ENCODE results near the gene MSX1.

MSX1 gene

DNA sequence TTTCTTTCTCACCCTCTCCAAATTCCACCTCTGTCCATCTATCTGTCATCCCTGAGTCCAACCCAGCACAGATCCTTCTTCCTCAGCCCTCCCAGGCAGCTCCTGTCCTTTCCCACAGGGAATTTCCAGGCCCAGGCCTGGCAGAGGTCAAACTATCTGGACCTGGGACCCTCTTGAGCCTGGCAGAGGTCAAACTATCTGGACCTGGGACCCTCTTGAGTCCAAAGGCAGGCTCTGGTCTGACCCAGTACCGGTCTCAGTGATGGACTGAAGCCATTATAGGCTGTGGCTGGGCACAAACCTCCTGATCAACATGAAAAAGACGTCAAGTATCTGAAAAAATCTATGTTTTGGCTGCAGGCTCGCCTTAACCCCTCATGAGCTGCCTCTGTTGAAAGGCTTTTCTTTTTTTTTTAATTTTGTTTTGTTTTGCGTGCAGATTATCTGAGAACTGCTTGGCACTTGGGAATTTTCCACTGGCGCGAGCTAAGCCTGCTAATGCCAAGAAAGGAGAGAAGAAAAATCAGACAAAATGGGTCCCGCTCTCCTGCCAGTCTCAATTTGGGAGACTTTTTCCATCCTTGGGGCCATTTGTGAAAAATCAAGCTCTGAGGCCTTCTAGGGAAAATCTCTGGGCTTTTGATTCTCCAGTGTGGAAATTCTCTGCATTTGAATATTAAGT, 31.2 kb downstream of the MSX1 start:
- in situ Hi-C loops (cut with HindIII; ENCODE audit: low sequenced_read_pairs), result no loop called here
- TF ChIP-seq, protein P1, sequence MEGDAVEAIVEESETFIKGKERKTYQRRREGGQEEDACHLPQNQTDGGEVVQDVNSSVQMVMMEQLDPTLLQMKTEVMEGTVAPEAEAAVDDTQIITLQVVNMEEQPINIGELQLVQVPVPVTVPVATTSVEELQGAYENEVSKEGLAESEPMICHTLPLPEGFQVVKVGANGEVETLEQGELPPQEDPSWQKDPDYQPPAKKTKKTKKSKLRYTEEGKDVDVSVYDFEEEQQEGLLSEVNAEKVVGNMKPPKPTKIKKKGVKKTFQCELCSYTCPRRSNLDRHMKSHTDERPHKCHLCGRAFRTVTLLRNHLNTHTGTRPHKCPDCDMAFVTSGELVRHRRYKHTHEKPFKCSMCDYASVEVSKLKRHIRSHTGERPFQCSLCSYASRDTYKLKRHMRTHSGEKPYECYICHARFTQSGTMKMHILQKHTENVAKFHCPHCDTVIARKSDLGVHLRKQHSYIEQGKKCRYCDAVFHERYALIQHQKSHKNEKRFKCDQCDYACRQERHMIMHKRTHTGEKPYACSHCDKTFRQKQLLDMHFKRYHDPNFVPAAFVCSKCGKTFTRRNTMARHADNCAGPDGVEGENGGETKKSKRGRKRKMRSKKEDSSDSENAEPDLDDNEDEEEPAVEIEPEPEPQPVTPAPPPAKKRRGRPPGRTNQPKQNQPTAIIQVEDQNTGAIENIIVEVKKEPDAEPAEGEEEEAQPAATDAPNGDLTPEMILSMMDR (IDR thresholded peaks at IDR 0.05; ENCODE audit: low read depth, low read length), result no peak
- no peak overlapping the region for H3K4me3 ChIP-seq (ENCODE audit: low read depth, low read length)
- DNase-seq (ENCODE audit: low read depth, low spot score), result no peak

DNA sequence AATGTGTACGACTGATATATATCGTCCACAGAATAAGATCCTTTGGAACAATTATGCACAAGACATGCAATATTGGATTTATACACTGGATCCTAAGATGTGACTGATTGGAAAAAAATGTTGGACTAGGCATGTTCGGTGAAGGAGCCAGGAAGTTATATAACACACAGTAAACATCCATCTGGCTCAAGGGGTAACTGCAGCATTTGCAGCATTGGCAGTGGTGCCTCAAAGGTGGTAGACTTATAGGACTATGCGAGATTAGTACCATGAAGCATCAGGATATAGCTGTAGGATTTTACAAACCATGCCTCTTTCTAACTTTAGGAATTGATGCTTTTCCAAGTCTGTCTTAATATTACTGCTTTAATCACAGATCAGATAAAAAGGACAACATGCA, 34.3 kb downstream of the MSX1 start:
- in situ Hi-C loops (cut with HindIII; ENCODE audit: low sequenced_read_pairs), result no loop called here
- DNase-seq (ENCODE audit: low read depth, low spot score), result no peak
- H3K4me3 ChIP-seq (ENCODE audit: low read depth, low read length), result no peak overlapping the region
- TF ChIP-seq, protein P1 (IDR thresholded peaks at IDR 0.05; ENCODE audit: low read depth, low read length), result no peak

DNA sequence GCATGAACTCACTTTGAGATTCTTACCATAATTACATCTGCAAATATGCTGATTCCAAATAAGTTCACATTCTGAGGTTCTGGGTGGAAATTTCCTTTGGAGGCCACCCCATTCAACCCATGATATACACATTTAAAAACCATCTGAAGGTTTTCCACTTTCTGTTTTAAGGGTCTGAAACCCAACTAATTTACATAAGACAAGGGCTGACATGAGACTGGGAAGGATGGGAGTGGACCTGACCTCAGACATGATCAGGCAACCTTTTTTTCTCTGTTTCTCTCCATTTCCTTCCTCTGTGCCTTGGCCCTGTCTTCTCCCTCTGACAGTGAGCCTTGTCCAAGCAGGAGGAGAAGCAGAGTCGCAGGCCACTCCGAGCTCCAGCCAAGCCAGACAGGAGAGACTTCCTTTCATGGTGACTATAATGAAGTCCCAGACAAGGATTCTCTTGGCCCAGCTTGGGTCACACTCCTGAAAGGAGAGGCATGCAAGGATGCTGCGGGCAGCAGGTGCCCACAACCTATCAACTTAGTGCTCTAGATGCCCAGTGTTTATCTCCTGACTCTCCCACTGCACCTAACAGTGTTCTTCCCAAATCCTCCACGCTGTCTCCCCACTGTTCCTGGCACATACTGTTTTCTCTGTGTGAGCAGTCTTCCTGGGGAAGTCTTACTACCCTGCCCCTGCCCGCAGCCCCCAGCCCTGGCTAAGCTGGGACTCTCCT, 39.9 kb downstream of the MSX1 start:
- no peak overlapping the region for H3K4me3 ChIP-seq (ENCODE audit: low read depth, low read length)

DNA sequence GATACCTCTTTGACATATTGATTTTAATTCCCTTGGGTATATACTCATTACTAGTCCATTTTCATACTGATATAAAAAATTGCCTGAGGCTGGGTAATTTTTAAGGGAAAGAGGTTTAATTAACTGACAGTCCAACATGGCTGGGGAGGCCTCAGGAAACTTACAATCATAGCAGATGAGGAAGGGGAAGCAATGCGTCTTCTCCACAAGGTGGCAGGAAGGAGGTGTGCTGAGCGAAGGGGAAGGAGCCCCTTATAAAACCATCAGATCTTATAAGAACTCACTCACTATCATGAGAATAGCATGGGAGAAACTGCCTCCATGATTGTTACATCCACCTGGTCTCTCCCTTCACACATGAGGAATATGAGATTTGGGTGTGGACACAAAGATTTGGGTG, 42.4 kb downstream of the MSX1 start:
- no peak overlapping the region for H3K4me3 ChIP-seq (ENCODE audit: low read depth, low read length)
- DNase-seq (ENCODE audit: low read depth, low spot score), result no peak
- TF ChIP-seq, protein P1 (IDR thresholded peaks at IDR 0.05; ENCODE audit: low read depth, low read length), result no peak
- in situ Hi-C loops (cut with HindIII; ENCODE audit: low sequenced_read_pairs), result no loop called here

More for the DNA sequence above, 39.9 kb downstream of the MSX1 start:
- DNase-seq (ENCODE audit: low read depth, low spot score), result no peak
- TF ChIP-seq, protein P1 (IDR thresholded peaks at IDR 0.05; ENCODE audit: low read depth, low read length), result no peak
- in situ Hi-C loops (cut with HindIII; ENCODE audit: low sequenced_read_pairs), result no loop called here

DNA sequence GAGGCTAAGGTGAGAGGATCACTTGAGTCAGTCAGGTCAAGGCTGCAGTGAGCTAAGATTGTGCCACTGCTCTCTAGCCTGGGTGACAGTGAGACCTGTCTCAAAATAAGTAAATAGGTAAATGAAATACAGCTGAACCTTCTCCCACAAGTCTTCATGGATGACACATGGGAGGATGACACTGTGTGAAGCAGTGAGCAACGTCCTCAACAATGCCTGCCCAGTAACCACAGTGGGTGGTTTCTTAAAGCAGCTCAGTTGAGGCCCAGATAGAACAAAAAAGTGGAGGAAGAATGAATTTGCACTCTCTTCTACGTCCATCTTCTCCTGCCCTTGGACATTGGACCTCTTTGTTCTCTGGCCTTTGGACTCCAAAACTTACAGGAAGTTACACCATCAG, 52.7 kb downstream of the MSX1 start:
- TF ChIP-seq, protein P1 (IDR thresholded peaks at IDR 0.05; ENCODE audit: low read depth, low read length), result no peak
- in situ Hi-C loops (cut with HindIII; ENCODE audit: low sequenced_read_pairs), result no loop called here
- no peak for DNase-seq (ENCODE audit: low read depth, low spot score)
- no peak overlapping the region for H3K4me3 ChIP-seq (ENCODE audit: low read depth, low read length)

DNA sequence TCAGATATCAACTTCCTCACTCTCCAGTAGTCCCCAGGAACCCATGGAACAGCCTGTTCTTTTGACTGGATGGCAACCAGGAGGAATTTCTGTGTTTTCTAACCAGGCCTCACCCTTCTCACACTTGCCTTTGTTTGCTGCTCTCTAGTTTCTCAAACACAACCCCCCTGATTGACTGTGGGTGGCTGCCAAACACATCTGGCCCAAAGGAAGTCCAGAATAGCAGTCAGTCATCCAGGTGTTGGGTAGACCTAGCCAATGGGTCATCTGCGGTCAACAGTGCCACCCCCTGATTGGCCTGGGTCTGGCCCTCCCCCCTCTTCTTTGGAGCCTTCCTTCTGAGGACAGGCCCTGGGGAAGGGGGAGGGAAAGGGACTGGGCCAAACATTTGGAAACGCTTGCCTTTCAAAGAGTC, 53.7 kb downstream of the MSX1 start:
- in situ Hi-C loops (cut with HindIII; ENCODE audit: low sequenced_read_pairs), result no loop called here
- no peak for DNase-seq (ENCODE audit: low read depth, low spot score)

More for the DNA sequence above, 53.7 kb downstream of the MSX1 start:
- TF ChIP-seq, protein P1 (IDR thresholded peaks at IDR 0.05; ENCODE audit: low read depth, low read length), result no peak
- no peak overlapping the region for H3K4me3 ChIP-seq (ENCODE audit: low read depth, low read length)
